Fibroblast of villous mesenchyme (primary cell): ENCODE data around the gene TPCN1. TPM values are rescaled to one million over a fixed set of nuclear protein-coding genes. Genes with fewer than 3 reads are reported as not detected.
A peak's percentile ranks its signal among the peaks of the same experiment; 100 is the strongest.

Experiments
- DNase-seq: peaks from one replicate; pipeline ENCODE4 v3.0.0-alpha.2; 2010; ENCODE audit warnings: low read depth
- H3K4me3 ChIP-seq: 2 replicates; pipeline ENCODE4 v1.5.1; 2011; ENCODE audit warnings: low read depth, mild to moderate bottlenecking, low read length
- CTCF ChIP-seq: IDR thresholded peaks from 2 replicates; pipeline ENCODE4 v1.5.1; 2012; ENCODE audit warnings: low read depth, mild to moderate bottlenecking, low read length; ENCODE audit not compliant: insufficient read depth
- total RNA-seq: library from RNA; depleted of rRNA; stranded (reverse); fragments of >200 nt; gene quantifications from 2 replicates; pipeline ENCODE4 v1.2.3, GENCODE V29; 2012

The TPCN1 gene
- total RNA-seq, 1 donor = 25.9 TPM

- DNase-seq = peak; percentile 59
- TF ChIP-seq CTCF = no peak
- no peak overlapping the region for H3K4me3 ChIP-seq
Measured at GRCh38 chr12:113261847-113262470, 40.7 kb downstream of the TPCN1 start.

- no peak for TF ChIP-seq CTCF
- H3K4me3 ChIP-seq = no peak overlapping the region
- DNase-seq = peak; percentile 75
Measured at GRCh38 chr12:113262710-113263109, 41.4 kb downstream of the TPCN1 start.

GRCh38 chr12:113263431-113263963 is 42.2 kb downstream of the TPCN1 start:
- no peak for DNase-seq
- TF ChIP-seq CTCF = no peak
- no peak overlapping the region for H3K4me3 ChIP-seq

GRCh38 chr12:113266106-113266895 is 45.0 kb downstream of the TPCN1 start:
- no peak overlapping the region for H3K4me3 ChIP-seq
- TF ChIP-seq CTCF = no peak
- no peak for DNase-seq

GRCh38 chr12:113267621-113268020 is 46.4 kb downstream of the TPCN1 start:
- TF ChIP-seq CTCF = no peak
- no peak for DNase-seq
- H3K4me3 ChIP-seq = no peak overlapping the region

- H3K4me3 ChIP-seq = no peak overlapping the region
- no peak for DNase-seq
- TF ChIP-seq CTCF = no peak
Measured at GRCh38 chr12:113268136-113268535, 46.9 kb downstream of the TPCN1 start.
